Stimulated activated naive CD8-positive, alpha-beta T cell treated with anti-CD3 and anti-CD28 coated beads, Interleukin-15, Interleukin-2, amounts not matched to agents 100 ng/mL and 50 ng/mL, for 24 hours (primary cell): ENCODE measurements around the gene CEP63.

Experiments used
- H3K27ac Mint-ChIP-seq: one replicate; pipeline ENCODE4 v1.8.0; 2021; ENCODE audit warnings: mild to moderate bottlenecking, mixed read lengths
- H3K27me3 Mint-ChIP-seq: one replicate; pipeline ENCODE4 v1.8.0; 2021; ENCODE audit warnings: mixed read lengths
- H3K36me3 Mint-ChIP-seq: one replicate; pipeline ENCODE4 v1.8.0; 2021; ENCODE audit warnings: low read depth, mixed read lengths
- H3K4me1 Mint-ChIP-seq: one replicate; pipeline ENCODE4 v1.8.0; 2021; ENCODE audit warnings: low read depth, mixed read lengths
- H3K4me3 Mint-ChIP-seq: one replicate; pipeline ENCODE4 v1.8.0; 2021; ENCODE audit warnings: mild to moderate bottlenecking, mixed read lengths
- H3K9me3 Mint-ChIP-seq: one replicate; pipeline ENCODE4 v1.8.0; 2021; ENCODE audit warnings: mixed read lengths

Gene CEP63

DNA sequence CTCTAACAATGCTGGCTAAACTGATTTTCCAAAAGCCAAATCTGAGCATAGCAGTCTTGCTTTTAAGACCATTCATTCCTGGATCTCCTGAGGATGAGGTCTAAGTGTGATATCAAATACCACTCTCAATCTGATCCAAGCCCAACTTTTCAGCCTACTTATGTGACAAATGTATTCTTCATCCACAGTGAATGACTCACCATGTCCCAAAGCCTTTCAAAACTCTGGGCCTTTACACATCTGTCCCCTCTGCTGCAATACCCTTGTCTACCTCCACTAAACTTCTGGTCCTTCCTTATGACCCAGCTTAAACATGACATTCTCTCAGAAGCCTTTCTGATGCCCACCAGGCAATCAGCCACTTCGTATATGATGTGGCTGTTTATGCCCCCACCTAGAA, 4.7 kb upstream of the CEP63 start:
- Mint-ChIP-seq H3K4me1 (peaks cover 32% of the 10 kb centered on the region), H3K9me3 (no peaks in the 10 kb centered on the region), H3K36me3 (peaks cover 65% of the 10 kb centered on the region), H3K27ac (no peak overlapping the region), H3K4me3 (no peak overlapping the region), H3K27me3 (no peaks in the 10 kb centered on the region)

DNA sequence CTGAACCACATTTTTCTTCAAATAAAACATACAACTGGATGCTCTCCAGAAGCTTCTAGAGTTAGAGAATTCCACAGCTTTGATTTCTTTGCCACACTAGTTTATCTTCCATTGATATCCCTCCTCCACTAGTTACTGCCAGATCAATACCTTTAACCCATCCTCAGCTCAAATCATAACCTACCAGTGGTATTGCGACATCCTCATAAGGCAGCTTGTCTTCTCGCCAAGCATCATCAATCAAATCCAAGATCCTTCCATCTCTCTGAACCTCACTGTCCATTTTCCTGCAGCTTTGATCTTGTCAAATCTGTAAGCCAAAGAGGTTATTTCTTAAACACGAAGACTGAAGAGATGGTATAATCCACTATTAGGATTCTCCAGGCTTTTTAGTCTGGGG, 3.2 kb upstream of the CEP63 start:
- H3K4me3 Mint-ChIP-seq, result no peak overlapping the region
- H3K27me3 Mint-ChIP-seq, result no peaks in the 10 kb centered on the region
- peaks cover 57% of the 10 kb centered on the region for H3K36me3 Mint-ChIP-seq
- H3K9me3 Mint-ChIP-seq, result no peaks in the 10 kb centered on the region
- H3K4me1 Mint-ChIP-seq, result peaks cover 43% of the 10 kb centered on the region
- H3K27ac Mint-ChIP-seq, result peak overlapping the region; percentile 3

DNA sequence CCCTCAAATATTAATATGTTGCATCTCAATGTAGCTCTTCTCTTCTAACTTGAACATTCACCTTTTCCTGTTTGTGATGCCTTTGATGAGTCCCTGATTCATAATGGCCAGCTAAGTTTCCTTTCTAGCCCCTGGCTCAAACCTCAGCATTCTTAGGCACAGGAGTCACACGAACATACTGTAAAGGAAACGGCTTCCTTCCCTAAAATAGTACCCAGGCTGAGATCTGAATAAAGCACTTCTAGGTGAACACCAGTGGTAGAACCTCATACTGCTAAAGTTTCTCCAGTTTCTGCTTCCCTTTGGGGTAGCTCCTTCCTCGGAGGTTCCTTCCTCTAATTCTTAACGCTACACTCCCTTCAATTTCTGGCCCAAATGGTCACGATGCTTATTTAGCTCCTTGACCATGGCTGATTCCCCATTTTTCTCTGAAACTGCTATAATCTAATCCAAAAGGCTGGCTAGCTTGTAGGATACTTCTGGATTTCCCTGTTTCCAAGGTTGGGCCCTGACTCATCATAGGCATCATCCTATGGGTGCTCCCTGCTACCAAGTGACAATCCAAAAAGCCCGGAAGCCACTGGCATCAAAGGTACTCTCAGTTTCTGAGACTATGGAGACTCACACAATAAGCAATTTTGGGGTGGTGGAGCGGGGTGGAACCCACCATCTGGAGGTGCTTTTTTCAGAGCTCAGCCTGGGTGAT, 2.5 kb upstream of the CEP63 start:
- peak overlapping the region; percentile 90 for H3K4me3 Mint-ChIP-seq
- H3K27me3 Mint-ChIP-seq, result no peaks in the 10 kb centered on the region
- peak overlapping the region; percentile 74 for H3K27ac Mint-ChIP-seq
- no peaks in the 10 kb centered on the region for H3K9me3 Mint-ChIP-seq
- peaks cover 50% of the 10 kb centered on the region for H3K4me1 Mint-ChIP-seq
- peaks cover 52% of the 10 kb centered on the region for H3K36me3 Mint-ChIP-seq

DNA sequence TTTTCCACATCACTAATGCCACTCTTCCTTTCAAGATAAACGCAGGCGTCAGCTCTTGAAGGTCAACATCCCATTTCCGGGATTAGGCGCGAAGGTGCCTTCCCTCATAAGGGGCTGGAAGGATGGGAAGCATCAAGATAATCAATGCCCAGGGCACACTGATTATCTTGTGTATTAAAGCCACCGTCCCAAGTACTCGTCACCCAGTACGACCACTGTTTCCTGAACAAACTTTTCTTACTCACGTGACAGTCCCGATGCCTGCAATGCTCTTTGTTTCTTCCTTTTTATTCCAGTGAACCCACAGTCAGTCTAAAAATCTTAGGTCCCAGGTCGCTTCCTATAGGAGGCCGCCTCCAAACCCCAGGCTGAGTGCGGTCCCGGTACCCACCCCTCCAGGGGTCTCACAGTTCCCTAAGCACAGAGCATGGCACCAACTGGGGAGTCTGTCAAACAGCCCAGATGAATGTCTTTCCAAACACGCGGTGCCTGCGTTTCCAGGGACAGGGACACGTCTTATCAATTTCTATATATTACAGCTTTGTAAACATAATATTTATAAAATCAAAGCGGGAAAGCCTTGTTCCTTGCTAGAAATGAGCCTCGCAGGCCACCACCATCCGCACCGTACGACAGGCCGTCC, 661 bp upstream of the CEP63 start:
- peaks cover 63% of the 10 kb centered on the region for H3K4me1 Mint-ChIP-seq
- H3K27me3 Mint-ChIP-seq, result no peaks in the 10 kb centered on the region
- peaks cover 48% of the 10 kb centered on the region for H3K36me3 Mint-ChIP-seq
- no peaks in the 10 kb centered on the region for H3K9me3 Mint-ChIP-seq
- H3K27ac Mint-ChIP-seq, result peak overlapping the region; percentile 100
- H3K4me3 Mint-ChIP-seq, result peak overlapping the region; percentile 90

DNA sequence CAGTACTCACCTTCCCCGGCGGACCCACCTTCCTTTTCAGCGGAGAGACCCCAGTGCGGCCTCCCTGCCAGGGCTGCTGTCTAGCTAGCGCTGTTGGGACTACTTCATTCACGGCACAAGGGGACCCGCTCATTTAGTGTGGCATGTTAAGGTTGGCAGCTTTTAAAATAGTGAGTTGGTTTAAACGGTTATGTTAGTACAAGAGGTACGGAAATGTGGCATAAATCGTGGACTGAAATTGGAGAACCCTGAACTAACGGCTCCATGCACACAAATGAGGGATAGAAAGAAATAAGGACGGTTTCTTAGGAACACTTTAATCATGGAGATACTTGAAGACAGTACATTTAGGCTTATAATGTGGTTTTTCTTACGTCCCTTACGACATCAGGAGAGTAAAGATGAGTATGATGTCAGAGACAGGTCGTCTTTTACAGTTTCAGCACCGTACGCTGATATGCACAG, 752 bp downstream of the CEP63 start:
- peaks cover 71% of the 10 kb centered on the region for H3K4me1 Mint-ChIP-seq

DNA sequence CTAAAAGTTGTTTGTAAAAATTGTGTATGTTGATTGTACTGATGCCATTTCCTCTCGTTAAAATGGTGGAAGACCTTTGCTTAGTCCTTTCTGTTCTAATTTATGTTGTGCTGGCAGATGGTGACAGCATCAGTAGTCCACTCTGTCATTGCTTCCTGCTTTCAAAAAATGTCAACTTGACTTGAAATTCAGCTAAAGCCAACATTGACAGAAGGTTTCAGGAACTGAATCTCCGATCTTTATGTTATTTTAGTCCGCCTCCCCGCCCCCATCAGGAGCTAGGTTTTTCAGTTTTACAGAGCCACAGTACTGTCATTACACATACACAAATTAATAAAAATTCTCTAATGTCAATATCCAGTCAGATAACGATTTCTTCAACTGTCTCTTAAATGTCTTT, 1.5 kb downstream of the CEP63 start:
- Mint-ChIP-seq H3K36me3 (peaks cover 34% of the 10 kb centered on the region), H3K4me1 (peaks cover 71% of the 10 kb centered on the region), H3K27me3 (no peaks in the 10 kb centered on the region), H3K4me3 (peak overlapping the region; percentile 90), H3K27ac (peak overlapping the region; percentile 85), H3K9me3 (no peaks in the 10 kb centered on the region)

More for the DNA sequence above, 752 bp downstream of the CEP63 start:
- Mint-ChIP-seq H3K4me3 (peak overlapping the region; percentile 90), H3K27me3 (no peaks in the 10 kb centered on the region), H3K36me3 (peaks cover 40% of the 10 kb centered on the region), H3K27ac (peak overlapping the region; percentile 100), H3K9me3 (no peaks in the 10 kb centered on the region)

DNA sequence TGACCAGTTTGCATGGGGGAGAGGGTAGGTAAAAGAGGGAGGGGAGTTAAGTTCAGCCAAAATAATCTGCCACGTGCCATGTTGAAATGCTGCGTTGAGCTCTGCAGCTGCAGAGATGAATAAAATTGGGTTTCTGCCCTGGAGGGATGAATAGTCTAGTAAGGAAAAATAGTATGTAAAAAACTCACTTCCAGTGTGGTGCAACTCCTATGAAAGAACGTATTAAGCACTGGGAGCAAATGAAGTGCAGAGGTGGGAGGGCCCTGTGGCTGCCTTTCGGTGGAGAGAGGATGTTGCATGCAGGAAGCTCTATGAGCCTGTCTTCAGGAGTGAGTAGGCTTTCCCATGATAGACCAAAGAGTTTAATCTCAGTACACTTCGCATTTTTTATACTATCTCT, 8.6 kb downstream of the CEP63 start:
- Mint-ChIP-seq H3K4me3 (no peak overlapping the region), H3K27me3 (no peaks in the 10 kb centered on the region), H3K4me1 (peaks cover 66% of the 10 kb centered on the region), H3K27ac (no peak overlapping the region), H3K36me3 (peaks cover 52% of the 10 kb centered on the region), H3K9me3 (no peaks in the 10 kb centered on the region)

DNA sequence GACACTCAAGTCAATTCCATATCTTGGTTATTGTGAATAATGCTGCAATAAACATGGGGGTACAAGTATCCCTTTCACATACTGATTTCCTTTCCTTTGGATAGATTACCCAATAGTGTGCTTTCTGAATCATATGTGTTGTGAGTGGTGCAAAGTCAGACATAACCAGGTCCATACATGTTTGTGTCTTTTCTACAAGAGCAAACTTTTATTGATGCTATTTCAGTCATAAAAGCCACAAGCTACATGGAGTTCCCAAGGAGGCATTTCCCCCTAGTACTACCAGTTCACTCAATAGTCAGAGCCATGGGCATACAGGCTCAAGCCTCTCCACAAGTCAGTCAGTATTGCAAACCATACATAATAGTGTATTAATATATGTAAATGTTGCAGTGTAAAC, 10.1 kb downstream of the CEP63 start:
- Mint-ChIP-seq H3K4me1 (peaks cover 61% of the 10 kb centered on the region), H3K4me3 (no peak overlapping the region), H3K36me3 (peaks cover 60% of the 10 kb centered on the region), H3K27ac (no peak overlapping the region), H3K27me3 (no peaks in the 10 kb centered on the region), H3K9me3 (no peaks in the 10 kb centered on the region)

DNA sequence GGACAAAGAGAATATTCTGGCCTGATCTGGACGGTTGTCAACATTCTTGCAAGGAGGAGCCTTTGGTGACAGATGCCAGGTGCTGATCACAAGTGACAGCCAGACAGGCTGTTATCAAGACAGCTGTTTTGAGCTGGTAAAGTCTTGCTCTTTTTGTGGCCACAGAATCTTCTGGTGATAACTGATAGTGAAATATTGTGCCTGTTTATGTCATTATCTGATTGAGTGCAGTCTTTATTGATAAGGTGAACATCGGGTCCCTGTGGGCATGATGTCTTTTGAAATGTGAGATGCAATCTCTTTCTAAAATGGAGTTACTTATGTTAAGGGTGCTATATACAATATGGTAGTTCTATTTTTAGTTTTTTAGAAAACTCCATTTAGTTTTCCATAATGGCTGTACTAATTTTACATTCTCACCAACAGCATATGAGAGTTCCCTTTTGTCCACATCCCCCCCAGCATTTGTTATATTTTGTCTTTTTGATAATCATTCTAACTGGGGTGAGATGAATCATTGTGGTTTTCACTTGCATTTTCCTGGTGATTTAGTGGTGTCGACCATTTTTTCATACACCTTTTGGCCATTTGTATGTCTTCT, 10.7 kb downstream of the CEP63 start:
- Mint-ChIP-seq H3K36me3 (peaks cover 66% of the 10 kb centered on the region), H3K4me3 (peak overlapping the region; percentile 30), H3K9me3 (no peaks in the 10 kb centered on the region), H3K27me3 (no peaks in the 10 kb centered on the region), H3K27ac (no peak overlapping the region), H3K4me1 (peaks cover 61% of the 10 kb centered on the region)

DNA sequence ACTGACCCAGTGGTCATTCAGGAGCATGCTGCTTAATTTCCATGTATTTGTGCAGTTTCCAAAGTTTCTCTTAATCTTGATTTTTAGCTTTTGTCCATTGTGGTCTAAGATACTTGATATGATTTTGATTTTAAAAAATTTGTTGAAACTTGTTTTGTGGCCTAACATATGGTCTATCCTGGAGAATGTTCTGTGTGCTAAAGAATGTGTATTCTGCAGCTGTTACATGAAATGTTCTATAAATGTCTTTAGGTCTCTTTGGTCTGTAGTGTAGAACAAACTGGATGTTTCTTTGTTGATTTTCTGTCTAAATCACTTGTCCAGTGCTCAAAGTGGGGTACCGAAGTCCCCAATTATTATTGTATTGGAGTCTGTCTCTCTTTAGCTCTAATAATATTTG, 17.4 kb downstream of the CEP63 start:
- peaks cover 28% of the 10 kb centered on the region for H3K4me1 Mint-ChIP-seq
- H3K4me3 Mint-ChIP-seq, result no peak overlapping the region
- H3K27ac Mint-ChIP-seq, result no peak overlapping the region
- H3K9me3 Mint-ChIP-seq, result peaks cover 17% of the 10 kb centered on the region
- H3K36me3 Mint-ChIP-seq, result peaks cover 86% of the 10 kb centered on the region
- H3K27me3 Mint-ChIP-seq, result no peaks in the 10 kb centered on the region

DNA sequence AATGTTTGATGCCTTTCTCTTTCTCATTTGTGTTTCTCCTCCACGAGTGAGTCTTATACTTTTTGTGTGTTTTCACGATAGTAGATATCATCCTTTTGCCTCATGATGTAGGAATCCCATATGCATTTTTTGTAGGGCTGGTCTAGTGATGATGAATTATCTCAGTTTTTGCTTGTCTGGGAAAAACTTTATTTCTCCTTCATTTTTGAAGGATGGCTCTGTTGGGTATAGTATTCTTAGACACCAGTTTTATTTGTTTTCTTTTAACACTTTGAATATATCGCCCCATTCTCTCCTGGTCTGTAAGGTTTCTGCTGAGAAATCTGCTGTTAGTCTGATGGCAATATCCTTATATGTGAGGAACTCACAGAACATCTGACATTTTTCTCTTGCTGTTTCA, 18.3 kb downstream of the CEP63 start:
- Mint-ChIP-seq H3K27ac (no peak overlapping the region), H3K4me1 (peaks cover 19% of the 10 kb centered on the region), H3K9me3 (peaks cover 17% of the 10 kb centered on the region), H3K36me3 (peaks cover 86% of the 10 kb centered on the region), H3K27me3 (no peaks in the 10 kb centered on the region), H3K4me3 (no peak overlapping the region)

DNA sequence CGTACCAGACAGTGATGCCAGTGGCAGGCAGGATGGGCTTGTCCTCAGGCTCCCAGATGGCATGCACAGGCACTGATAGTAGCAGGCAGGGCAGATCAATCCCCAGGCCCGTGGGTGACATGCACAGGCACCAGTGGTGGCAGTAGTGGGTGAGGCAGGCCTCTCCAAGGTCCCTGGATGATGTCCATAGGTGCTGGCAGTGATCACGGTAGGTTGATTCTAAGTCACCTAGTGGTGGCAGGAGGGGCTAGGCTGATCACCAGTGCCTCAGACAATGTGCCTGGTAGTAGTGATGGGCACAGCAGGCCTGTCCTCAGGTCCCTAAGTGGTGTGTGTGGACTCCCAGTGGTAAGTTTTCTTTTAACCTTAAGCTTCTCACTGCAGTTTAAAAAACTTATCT, 19.6 kb downstream of the CEP63 start:
- H3K4me3 Mint-ChIP-seq, result no peak overlapping the region
- H3K4me1 Mint-ChIP-seq, result peaks cover 14% of the 10 kb centered on the region
- H3K27me3 Mint-ChIP-seq, result no peaks in the 10 kb centered on the region
- H3K27ac Mint-ChIP-seq, result no peak overlapping the region
- H3K36me3 Mint-ChIP-seq, result peaks cover 89% of the 10 kb centered on the region
- H3K9me3 Mint-ChIP-seq, result peaks cover 17% of the 10 kb centered on the region

DNA sequence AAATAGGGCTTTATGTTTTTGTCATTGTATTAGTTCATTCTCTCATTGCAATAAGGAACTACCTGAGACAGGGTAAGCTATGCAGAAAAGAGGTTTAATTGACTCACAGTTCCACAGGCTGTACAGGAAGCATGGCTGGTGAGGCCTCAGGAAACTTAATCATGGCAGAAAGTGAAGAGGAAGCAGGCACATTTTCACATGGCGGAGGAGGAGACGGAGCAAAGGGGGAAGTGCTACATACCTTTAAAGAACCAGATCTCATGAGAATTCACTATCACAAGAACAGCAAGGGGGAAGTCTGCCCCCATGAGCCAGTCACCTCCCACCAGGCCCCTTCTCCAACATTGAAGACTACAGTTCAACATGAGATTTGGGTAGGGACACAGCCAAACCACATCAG, 25.6 kb downstream of the CEP63 start:
- Mint-ChIP-seq H3K36me3 (peaks cover 80% of the 10 kb centered on the region), H3K4me3 (no peak overlapping the region), H3K27me3 (no peaks in the 10 kb centered on the region), H3K27ac (no peak overlapping the region), H3K4me1 (peaks cover 8% of the 10 kb centered on the region), H3K9me3 (no peaks in the 10 kb centered on the region)

DNA sequence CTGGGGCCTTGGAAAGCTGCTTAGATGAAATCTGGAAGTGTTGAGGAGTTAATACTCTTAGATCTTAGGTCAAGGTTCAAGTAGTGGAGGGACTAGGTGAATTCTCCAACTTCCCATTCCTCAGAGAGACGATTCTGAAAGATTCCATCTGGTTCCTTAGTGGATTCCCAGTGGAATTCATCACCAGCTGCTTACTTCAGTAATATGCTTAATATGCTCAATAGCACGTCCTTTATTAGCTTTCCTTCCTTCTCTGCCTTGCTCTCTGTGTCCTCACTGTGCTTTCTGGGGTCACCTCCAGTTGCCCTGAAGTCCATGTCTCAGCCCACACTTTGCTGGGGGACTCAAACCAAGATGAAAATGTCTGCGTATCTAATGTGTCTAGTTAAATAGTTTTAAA, 31.0 kb downstream of the CEP63 start:
- Mint-ChIP-seq H3K27ac (no peak overlapping the region), H3K36me3 (peaks cover 68% of the 10 kb centered on the region), H3K27me3 (no peaks in the 10 kb centered on the region), H3K4me3 (no peak overlapping the region), H3K4me1 (peaks cover 5% of the 10 kb centered on the region), H3K9me3 (peaks cover 11% of the 10 kb centered on the region)

DNA sequence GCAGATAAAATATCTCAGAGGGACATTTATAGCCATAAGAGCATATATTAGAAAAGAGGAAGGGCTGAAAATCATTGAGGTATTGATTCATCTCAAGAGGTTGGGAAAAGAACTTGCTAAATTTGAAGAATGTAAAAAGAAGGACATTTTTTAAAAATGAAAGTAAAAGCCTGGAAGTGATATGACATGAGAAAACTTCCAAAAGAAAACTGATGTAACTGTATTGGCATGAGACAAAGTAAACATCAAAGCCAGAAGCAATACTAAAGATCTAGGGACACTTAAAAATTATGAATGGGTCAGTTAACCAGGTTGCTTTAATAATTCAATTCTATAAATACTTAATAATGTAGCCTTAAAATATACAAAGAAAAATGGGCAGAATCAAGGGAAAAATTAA, 31.9 kb downstream of the CEP63 start:
- no peaks in the 10 kb centered on the region for H3K27me3 Mint-ChIP-seq
- H3K4me1 Mint-ChIP-seq, result peaks cover 5% of the 10 kb centered on the region
- H3K9me3 Mint-ChIP-seq, result peaks cover 19% of the 10 kb centered on the region
- peaks cover 76% of the 10 kb centered on the region for H3K36me3 Mint-ChIP-seq
- H3K27ac Mint-ChIP-seq, result no peak overlapping the region
- H3K4me3 Mint-ChIP-seq, result no peak overlapping the region
